Kidney glomerular epithelial cell (primary cell): ENCODE data around the gene EPM2AIP1.
"Not testable (repeated sequence)": the region's sequence is repeated elsewhere in the genome, so short reads cannot be mapped to it uniquely, and the experiment has no call there.

Source experiments
- DNase-seq: peaks from one replicate; lab custom pipeline; 2025; lab: John Stamatoyannopoulos, UW

Gene EPM2AIP1

GRCh38 chr3:36954452-36955134, 38.3 kb downstream of the EPM2AIP1 start:
- peak; percentile 5 for DNase-seq

- not testable (repeated sequence) for DNase-seq
Measured at GRCh38 chr3:36947814-36948213, 45.1 kb downstream of the EPM2AIP1 start.

GRCh38 chr3:36945333-36945980, 47.5 kb downstream of the EPM2AIP1 start:
- DNase-seq: no peak

- DNase-seq: peak; percentile 47
Measured at GRCh38 chr3:36944641-36945270, 48.2 kb downstream of the EPM2AIP1 start, which contains the start of gene TRANK1. TRANK1 (minus strand) TSS chr3:36945054; CDS start chr3:36944809, 245 bp downstream.

- DNase-seq: peak; percentile 46
Measured at GRCh38 chr3:36944012-36944640, 48.8 kb downstream of the EPM2AIP1 start.

GRCh38 chr3:36943601-36944000, 49.3 kb downstream of the EPM2AIP1 start:
- no peak for DNase-seq

- no peak for DNase-seq
Measured at GRCh38 chr3:36942638-36943248, 50.2 kb downstream of the EPM2AIP1 start.

GRCh38 chr3:36941658-36942057, 51.3 kb downstream of the EPM2AIP1 start:
- DNase-seq: no peak

- no peak for DNase-seq
Measured at GRCh38 chr3:36941162-36941561, 51.8 kb downstream of the EPM2AIP1 start.

- DNase-seq: peak; percentile 29
Measured at GRCh38 chr3:36937492-36937891, 55.4 kb downstream of the EPM2AIP1 start.
